Keratinocyte (primary cell): ENCODE measurements around the gene EGFR. TPM values are rescaled to one million over a fixed set of nuclear protein-coding genes. Genes with fewer than 3 reads are reported as not detected.

Experiments
- DNase-seq: peaks from one replicate; pipeline ENCODE4 v3.0.0-alpha.2; 2011; ENCODE audit warnings: low read depth, missing footprints, low spot score
- FAIRE-seq: peaks from 2 replicates; lab custom pipeline; 2011; peaks lifted over from hg19 to GRCh38; lab: Jason Lieb, UNC
- H2AFZ ChIP-seq: 2 replicates; pipeline ENCODE4 v1.6.0; 2012; ENCODE audit warnings: low read length, control low read depth, inconsistent platforms; ENCODE audit not compliant: control insufficient read depth
- H3K27ac ChIP-seq: 2 replicates; pipeline ENCODE4 v1.5.1; 2011; ENCODE audit warnings: low read length; ENCODE audit not compliant: control insufficient read depth, insufficient read depth
- H3K27me3 ChIP-seq: 3 replicates; pipeline ENCODE4 v1.6.0; 2011; ENCODE audit warnings: low read length; ENCODE audit not compliant: control insufficient read depth, insufficient read depth; ENCODE audit errors: extremely low read depth
- H3K36me3 ChIP-seq, 2 experiments: 2 replicates in 1 of 2; 3 replicates in 1 of 2; pipeline ENCODE4 v1.5.1; 2011; ENCODE audit warnings: low read length in 2 of 2, mild to moderate bottlenecking in 1 of 2; ENCODE audit not compliant: control insufficient read depth in 2 of 2, insufficient read depth in 2 of 2; ENCODE audit errors: extremely low read depth in 1 of 2
- H3K4me1 ChIP-seq: 3 replicates; pipeline ENCODE4 v1.5.1; 2011; ENCODE audit warnings: low read length; ENCODE audit not compliant: control insufficient read depth, insufficient read depth; ENCODE audit errors: extremely low read depth
- H3K4me2 ChIP-seq: 3 replicates; pipeline ENCODE4 v1.6.0; 2011; ENCODE audit warnings: low read depth, low read length; ENCODE audit not compliant: control insufficient read depth, insufficient read depth; ENCODE audit errors: extremely low read depth
- H3K4me3 ChIP-seq, 3 experiments: fragments of 200-600 bp in 1 of 3; sonication (generic) in 1 of 3; 2 replicates in 2 of 3; 3 replicates in 1 of 3; pipeline ENCODE4 v1.5.1; 2011 to 2016; ENCODE audit warnings: low read length in 3 of 3, mild to moderate bottlenecking in 3 of 3, control low read depth in 2 of 3, inconsistent platforms in 1 of 3, low read depth in 1 of 3, mixed read lengths in 1 of 3, mixed run types in 1 of 3, moderate library complexity in 1 of 3; ENCODE audit not compliant: control insufficient read depth in 2 of 3, insufficient read depth in 2 of 3; ENCODE audit errors: extremely low read depth in 1 of 3
- H3K79me2 ChIP-seq: 2 replicates; pipeline ENCODE4 v1.6.0; 2012; ENCODE audit warnings: low read length; ENCODE audit not compliant: control insufficient read depth, insufficient read depth
- H3K9ac ChIP-seq: 3 replicates; pipeline ENCODE4 v1.6.0; 2011; ENCODE audit warnings: low read length; ENCODE audit not compliant: control insufficient read depth, insufficient read depth; ENCODE audit errors: extremely low read depth
- H3K9me1 ChIP-seq: 3 replicates; pipeline ENCODE4 v1.6.0; 2011; ENCODE audit warnings: low read length; ENCODE audit not compliant: control insufficient read depth, insufficient read depth; ENCODE audit errors: extremely low read depth
- H3K9me3 ChIP-seq: 2 replicates; pipeline ENCODE4 v1.5.1; 2012; ENCODE audit warnings: low read depth, low read length; ENCODE audit not compliant: control insufficient read depth
- H4K20me1 ChIP-seq: 3 replicates; pipeline ENCODE4 v1.6.0; 2011; ENCODE audit warnings: low read length; ENCODE audit not compliant: control insufficient read depth, insufficient read depth; ENCODE audit errors: extremely low read depth
- CTCF ChIP-seq, 3 experiments: IDR thresholded peaks in 1 of 3; conservative IDR thresholded peaks in 1 of 3; optimal IDR thresholded peaks in 1 of 3; 2 replicates in 2 of 3; 3 replicates in 1 of 3; pipeline versions ENCODE3 to v1.5.1; 2011; ENCODE audit warnings: low read length in 3 of 3, mild to moderate bottlenecking in 3 of 3, moderate library complexity in 2 of 3, control low read depth in 1 of 3, inconsistent platforms in 1 of 3; ENCODE audit not compliant: insufficient read depth in 2 of 3; ENCODE audit errors: extremely low read depth in 1 of 3
- EZH2 ChIP-seq: IDR thresholded peaks from one replicate; pipeline ENCODE4 v1.6.1; 2012; ENCODE audit warnings: inconsistent platforms, mild to moderate bottlenecking, low read length, moderate library complexity
- dilution Hi-C: fragments of 300-500 bp; cut with MboI; formaldehyde crosslinking; loops from one replicate; pipeline ENCODE4 v1.7.0; 2020; ENCODE audit warnings: low sequenced_read_pairs; ENCODE audit not compliant: extremely low pct_ligation_motif_present
- polyA plus RNA-seq, 5 experiments: library from polyadenylated mRNA; depleted of rRNA in 3 of 5; stranded (reverse) in 3 of 5; stranded (forward) in 1 of 5; unstranded in 1 of 5; fragments of >200 nt; gene quantifications; 1 replicate in 1 of 5; 2 replicates in 3 of 5; 3 replicates in 1 of 5; pipeline versions ENCODE4 v1.2.1 to v1.2.3, GENCODE V29; 2011 to 2012; ENCODE audit warnings: missing spikeins in 2 of 5, low read depth in 1 of 5, low replicate concordance in 1 of 5

Gene EGFR
- polyA plus RNA-seq, 1 donor (not counting 4 experiments of a cell fraction or from before 2014, with no cell fraction given), result 120 TPM

- DNase-seq (no peak), FAIRE-seq (no peak)
- Histone ChIP-seq H3K36me3 (peaks cover 47 to 76% of the 10 kb centered on the region in 2 experiments), H3K79me2 (peaks cover 51% of the 10 kb centered on the region), H3K9me1 (no peaks in the 10 kb centered on the region), H3K4me3 (no peak overlapping the region), H4K20me1 (peaks cover 5% of the 10 kb centered on the region), H3K4me2 (no peak overlapping the region), H2AFZ (no peak overlapping the region), H3K4me1 (no peaks in the 10 kb centered on the region), H3K9me3 (no peaks in the 10 kb centered on the region), H3K27me3 (no peaks in the 10 kb centered on the region), H3K27ac (no peak overlapping the region), H3K9ac (no peak overlapping the region)
- dilution Hi-C loops, result no loop called here
- TF ChIP-seq CTCF (optimal IDR thresholded peaks at IDR 0.05 in 1 of 3, IDR thresholded peaks at IDR 0.05 in 1 of 3, conservative IDR thresholded peaks at IDR 0.05 in 1 of 3; ENCODE audit: extremely low read depth in 1 of 3, insufficient read depth in 2 of 3, low read length in 3 of 3) (no peak), EZH2 (no peak)
These were observed 144.9 kb downstream of the EGFR start for GRCh38 chr7:55163733-55164132.

- Histone ChIP-seq H3K9me1 (no peaks in the 10 kb centered on the region), H4K20me1 (peaks cover 5% of the 10 kb centered on the region), H3K36me3 (peaks cover 40 to 69% of the 10 kb centered on the region in 2 experiments), H3K27ac (no peak overlapping the region), H3K9ac (no peak overlapping the region), H3K79me2 (peaks cover 51% of the 10 kb centered on the region), H3K4me1 (no peaks in the 10 kb centered on the region), H2AFZ (no peak overlapping the region), H3K4me3 (no peak overlapping the region), H3K9me3 (no peaks in the 10 kb centered on the region), H3K4me2 (no peak overlapping the region), H3K27me3 (no peaks in the 10 kb centered on the region)
- dilution Hi-C loops, result no loop called here
- no peak for TF ChIP-seq EZH2
- TF ChIP-seq CTCF (optimal IDR thresholded peaks at IDR 0.05 in 1 of 3, IDR thresholded peaks at IDR 0.05 in 1 of 3, conservative IDR thresholded peaks at IDR 0.05 in 1 of 3; ENCODE audit: extremely low read depth in 1 of 3, insufficient read depth in 2 of 3, low read length in 3 of 3), result no peak
- FAIRE-seq (no peak), DNase-seq (no peak)
These were observed 145.7 kb downstream of the EGFR start for GRCh38 chr7:55164527-55164926.
